Neutrophil (primary cell): ENCODE data around the gene CLIC1.

Experiments used
- H3K27ac ChIP-seq: fragments of 200-600 bp; sonication (generic); 2 replicates; pipeline ENCODE4 v1.5.1; 2016; ENCODE audit warnings: mild to moderate bottlenecking, moderate library complexity
- H3K27me3 ChIP-seq: fragments of 200-600 bp; sonication (generic); 2 replicates; pipeline ENCODE4 v1.6.0; 2016; ENCODE audit warnings: mild to moderate bottlenecking
- H3K36me3 ChIP-seq: fragments of 200-600 bp; sonication (generic); 2 replicates; pipeline ENCODE4 v1.5.1; 2017
- H3K4me1 ChIP-seq, 2 experiments: fragments of 200-600 bp in 1 of 2; sonication (generic) in 1 of 2; 1 replicate in 1 of 2; 2 replicates in 1 of 2; pipeline versions ENCODE4 v1.5.1 to v1.6.1; 2013 to 2016; ENCODE audit warnings: low read depth in 1 of 2, low read length in 1 of 2, mild to moderate bottlenecking in 1 of 2, moderate library complexity in 1 of 2; ENCODE audit not compliant: control insufficient read depth in 1 of 2, insufficient read depth in 1 of 2
- H3K4me3 ChIP-seq, 2 experiments: fragments of 200-600 bp in 1 of 2; sonication (generic) in 1 of 2; 1 replicate in 1 of 2; 2 replicates in 1 of 2; pipeline ENCODE4 v1.5.1; 2013 to 2016; ENCODE audit warnings: low read depth in 1 of 2, low read length in 1 of 2, mild to moderate bottlenecking in 1 of 2, moderate library complexity in 1 of 2
- H3K9me3 ChIP-seq: fragments of 200-600 bp; sonication (generic); 2 replicates; pipeline ENCODE4 v1.5.1; 2016
- TF ChIP-seq, protein P1 (sequence below): fragments of 200-600 bp; sonication (generic); IDR thresholded peaks from 2 replicates; pipeline ENCODE4 v1.5.1; 2016; ENCODE audit warnings: antibody characterized with exemption

CLIC1 gene

DNA sequence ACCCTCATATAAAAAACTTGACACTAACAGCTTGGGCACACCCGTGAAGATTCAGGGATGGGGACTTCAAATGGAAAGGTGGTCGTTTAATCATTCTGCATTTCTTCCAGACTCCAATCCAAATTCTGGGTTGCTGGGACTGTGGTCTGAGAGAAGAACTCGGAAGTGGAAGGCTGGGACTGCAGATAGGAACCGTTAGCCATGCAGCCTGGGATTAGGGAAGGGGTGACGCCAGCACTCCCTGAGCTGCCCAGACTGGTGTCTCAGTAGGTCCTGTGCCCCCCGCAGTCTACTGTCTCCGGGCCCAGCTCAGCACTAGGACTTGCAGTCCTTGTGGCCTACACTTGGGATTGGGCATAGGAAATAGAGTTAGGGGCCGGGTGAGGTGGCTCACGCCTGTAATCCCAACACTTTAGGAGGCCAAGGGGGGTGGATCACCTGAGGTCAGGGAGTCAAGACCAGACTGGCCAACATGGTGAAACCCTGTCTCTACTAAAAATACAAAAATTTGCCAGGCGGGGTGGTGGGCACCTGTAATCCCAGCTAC is 511 bp upstream of the CLIC1 start:
- H3K4me1 ChIP-seq = peaks cover 71 to 77% of the 10 kb centered on the region in 2 experiments
- H3K27me3 ChIP-seq = no peaks in the 10 kb centered on the region
- H3K4me3 ChIP-seq = peak overlapping the region; percentile 88 to 98
- peak overlapping the region; percentile 96 for H3K27ac ChIP-seq
- TF ChIP-seq, protein P1, sequence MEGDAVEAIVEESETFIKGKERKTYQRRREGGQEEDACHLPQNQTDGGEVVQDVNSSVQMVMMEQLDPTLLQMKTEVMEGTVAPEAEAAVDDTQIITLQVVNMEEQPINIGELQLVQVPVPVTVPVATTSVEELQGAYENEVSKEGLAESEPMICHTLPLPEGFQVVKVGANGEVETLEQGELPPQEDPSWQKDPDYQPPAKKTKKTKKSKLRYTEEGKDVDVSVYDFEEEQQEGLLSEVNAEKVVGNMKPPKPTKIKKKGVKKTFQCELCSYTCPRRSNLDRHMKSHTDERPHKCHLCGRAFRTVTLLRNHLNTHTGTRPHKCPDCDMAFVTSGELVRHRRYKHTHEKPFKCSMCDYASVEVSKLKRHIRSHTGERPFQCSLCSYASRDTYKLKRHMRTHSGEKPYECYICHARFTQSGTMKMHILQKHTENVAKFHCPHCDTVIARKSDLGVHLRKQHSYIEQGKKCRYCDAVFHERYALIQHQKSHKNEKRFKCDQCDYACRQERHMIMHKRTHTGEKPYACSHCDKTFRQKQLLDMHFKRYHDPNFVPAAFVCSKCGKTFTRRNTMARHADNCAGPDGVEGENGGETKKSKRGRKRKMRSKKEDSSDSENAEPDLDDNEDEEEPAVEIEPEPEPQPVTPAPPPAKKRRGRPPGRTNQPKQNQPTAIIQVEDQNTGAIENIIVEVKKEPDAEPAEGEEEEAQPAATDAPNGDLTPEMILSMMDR = no peak
- peaks cover 25% of the 10 kb centered on the region for H3K36me3 ChIP-seq
- no peaks in the 10 kb centered on the region for H3K9me3 ChIP-seq

DNA sequence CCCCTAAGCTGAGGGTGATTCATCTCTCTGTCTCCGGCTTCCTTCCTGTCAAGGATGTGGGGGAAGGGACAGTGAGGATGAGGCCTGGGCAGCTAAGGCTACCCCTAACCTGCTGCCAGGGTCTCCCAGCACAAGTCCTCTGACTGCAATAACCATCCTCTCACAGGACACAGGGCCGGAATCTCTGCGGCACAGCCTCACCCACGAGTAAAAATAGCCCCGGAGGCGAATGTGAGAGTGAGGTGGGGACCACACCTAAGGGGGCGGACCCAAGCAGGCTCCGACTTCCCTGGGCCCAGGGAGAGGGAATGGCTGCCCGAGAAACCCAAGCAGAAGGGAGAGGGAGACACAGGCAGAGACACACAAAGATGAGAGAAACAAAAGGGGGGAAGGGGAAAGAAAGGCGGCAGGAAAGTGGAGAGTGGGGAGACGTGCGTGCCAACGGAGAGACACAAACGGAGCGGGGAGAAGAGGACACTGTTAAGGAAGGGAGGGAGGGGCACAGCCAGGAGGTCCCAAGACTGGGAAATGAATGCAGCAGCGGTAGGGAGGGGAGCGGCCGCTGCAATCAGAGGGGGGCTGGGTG is 1.4 kb downstream of the CLIC1 start:
- Histone ChIP-seq H3K4me3 (peak overlapping the region; percentile 88 to 98), H3K27me3 (no peaks in the 10 kb centered on the region), H3K9me3 (no peaks in the 10 kb centered on the region), H3K4me1 (peaks cover 74 to 76% of the 10 kb centered on the region in 2 experiments), H3K36me3 (peaks cover 44% of the 10 kb centered on the region), H3K27ac (peak overlapping the region; percentile 96)
- TF ChIP-seq, protein P1 = peak; percentile 9

DNA sequence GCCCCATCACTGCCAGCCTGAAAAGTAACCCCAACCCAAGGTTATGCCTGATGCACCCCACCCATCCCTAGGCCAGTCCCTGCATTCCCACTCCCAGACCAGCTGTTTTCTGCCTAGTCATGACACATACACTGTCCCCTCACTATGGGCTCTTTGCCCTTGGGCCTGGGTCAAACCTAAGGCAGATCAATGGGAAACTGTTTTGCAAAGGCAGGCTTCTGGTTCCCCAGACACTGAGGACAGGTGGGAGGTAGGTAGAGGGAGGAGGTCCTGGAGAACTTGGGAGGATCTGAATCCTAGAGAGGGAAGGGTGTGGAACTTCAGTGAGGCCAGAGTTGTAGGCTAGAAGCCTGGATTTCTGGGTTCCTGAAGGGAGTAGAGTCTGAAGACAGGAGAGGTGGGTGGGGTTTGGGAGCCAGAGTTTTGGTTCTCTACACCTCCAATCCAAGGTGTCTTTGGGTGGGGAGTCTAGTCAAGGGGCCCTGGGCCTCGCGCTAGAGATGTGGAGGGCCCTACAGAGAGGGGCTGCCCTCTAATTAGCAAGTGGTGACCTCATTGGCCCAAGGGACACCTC is 2.0 kb downstream of the CLIC1 start:
- H3K4me3 ChIP-seq = peak overlapping the region; percentile 88 to 98
- TF ChIP-seq, protein P1 = no peak
- H3K4me1 ChIP-seq = peaks cover 76 to 78% of the 10 kb centered on the region in 2 experiments
- H3K9me3 ChIP-seq = no peaks in the 10 kb centered on the region
- H3K27ac ChIP-seq = peak overlapping the region; percentile 96
- peaks cover 45% of the 10 kb centered on the region for H3K36me3 ChIP-seq
- no peaks in the 10 kb centered on the region for H3K27me3 ChIP-seq

DNA sequence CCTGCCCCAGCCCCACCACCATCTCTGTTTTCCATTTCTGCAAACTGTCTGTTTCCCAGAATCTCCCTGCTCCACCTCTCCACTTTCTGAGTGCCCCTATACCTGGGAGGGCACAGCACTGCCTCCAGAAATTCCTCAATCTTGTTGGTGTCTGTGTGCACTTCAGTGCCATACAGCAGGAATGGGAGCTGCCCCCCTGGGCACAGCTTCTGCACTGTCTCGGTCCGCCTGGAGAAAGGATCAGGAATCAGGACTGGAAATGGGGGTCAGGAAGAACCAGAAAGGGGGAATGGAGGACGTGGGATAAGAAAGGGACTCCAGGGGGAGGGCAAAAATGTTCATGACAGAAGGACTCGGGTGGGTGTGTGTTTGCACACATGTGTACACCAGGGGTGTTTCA is 2.6 kb downstream of the CLIC1 start:
- H3K4me3 ChIP-seq = peak overlapping the region; percentile 88 to 98
- H3K27me3 ChIP-seq = no peaks in the 10 kb centered on the region
- peak overlapping the region; percentile 96 for H3K27ac ChIP-seq
- H3K9me3 ChIP-seq = no peaks in the 10 kb centered on the region
- peaks cover 75 to 78% of the 10 kb centered on the region in 2 experiments for H3K4me1 ChIP-seq
- TF ChIP-seq, protein P1 = no peak
- H3K36me3 ChIP-seq = peaks cover 45% of the 10 kb centered on the region

DNA sequence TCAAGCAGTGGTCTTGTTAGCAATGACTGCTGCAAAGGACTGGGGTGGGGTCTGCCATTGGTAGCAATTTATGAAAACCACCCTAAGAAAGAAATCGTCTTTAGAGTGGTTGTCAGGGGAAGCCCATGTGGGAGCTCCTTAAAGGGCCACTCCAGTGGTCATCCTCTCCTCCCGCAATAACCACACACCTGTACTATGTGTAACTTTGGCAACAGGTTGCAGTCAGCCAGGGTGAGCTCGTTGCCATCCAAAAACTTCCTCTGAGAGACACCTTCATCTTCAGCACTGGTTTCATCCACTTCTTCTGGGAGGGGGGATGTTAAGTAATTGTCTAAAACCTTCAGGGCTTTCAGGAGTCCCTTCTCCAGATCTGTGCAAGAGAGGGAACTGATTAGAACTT is 4.3 kb downstream of the CLIC1 start:
- TF ChIP-seq, protein P1 = no peak
- H3K36me3 ChIP-seq = peaks cover 48% of the 10 kb centered on the region
- H3K27me3 ChIP-seq = no peaks in the 10 kb centered on the region
- H3K4me1 ChIP-seq = peaks cover 75 to 78% of the 10 kb centered on the region in 2 experiments
- H3K27ac ChIP-seq = peak overlapping the region; percentile 96
- peak overlapping the region in 1 of 2 experiments; percentile 23 for H3K4me3 ChIP-seq
- no peaks in the 10 kb centered on the region for H3K9me3 ChIP-seq
